Prostate gland (tissue), 2 donors: Measurements from ENCODE around the gene SLC35F2. TPM values are rescaled to one million over a fixed set of nuclear protein-coding genes. Genes with fewer than 3 reads are reported as not detected.
"Not testable (repeated sequence)": the region's sequence is repeated elsewhere in the genome, so short reads cannot be mapped to it uniquely, and the experiment has no call there.

Experiments used
- DNase-seq: peaks from one replicate; pipeline ENCODE4 v3.0.0-alpha.2; 2019; ENCODE audit warnings: low spot score
- H3K27ac ChIP-seq, 2 donors: fragments of 200-600 bp; sonication (generic); 2 replicates each; pipeline ENCODE4 v1.5.1; 2017 to 2019
- H3K27me3 ChIP-seq: fragments of 200-600 bp; sonication (generic); replicated peaks from 2 replicates; pipeline ENCODE4 v1.5.1; 2019; ENCODE audit not compliant: insufficient read depth
- H3K36me3 ChIP-seq, 2 donors: fragments of 200-600 bp; sonication (generic); 1 replicate in 1 of 2; 2 replicates in 1 of 2; pipeline versions ENCODE4 v1.5.1 to v1.8.1; 2017 to 2019
- H3K4me1 ChIP-seq: fragments of 200-600 bp; sonication (generic); replicated peaks from 2 replicates; pipeline ENCODE4 v1.5.1; 2019
- H3K4me3 ChIP-seq, 2 donors: fragments of 200-600 bp; sonication (generic); 2 replicates each; pipeline ENCODE4 v1.5.1; 2017 to 2019
- H3K9me3 ChIP-seq: fragments of 200-600 bp; sonication (generic); 2 replicates; pipeline ENCODE4 v1.5.1; 2017
- CTCF ChIP-seq, 4 experiments: fragments of 200-600 bp in 2 of 4; fragments of 450-650 bp in 2 of 4; sonication (generic) in 2 of 4; IDR thresholded peaks; 1 replicate in 3 of 4; 2 replicates in 1 of 4; pipeline ENCODE4 v1.5.1; 2016 to 2019; ENCODE audit warnings: antibody characterized with exemption in 4 of 4, mild to moderate bottlenecking in 2 of 4, moderate library complexity in 2 of 4
- POLR2A ChIP-seq: fragments of 450-650 bp; IDR thresholded peaks from one replicate; pipeline ENCODE4 v1.6.1; 2016; ENCODE audit warnings: antibody characterized with exemption, mild to moderate bottlenecking
- POLR2AphosphoS5 ChIP-seq: sonication (generic); formaldehyde crosslinking; IDR thresholded peaks from one replicate; pipeline ENCODE4 v1.6.1; 2017; ENCODE audit warnings: antibody characterized with exemption
- WGBS: methylation state at CpG from one replicate; pipeline ENCODE4 v1.1.5; 2018; 5-methylcytosine and 5-hydroxymethylcytosine counted together
- intact Hi-C: fragments of 100-400 bp; cut with DNase I; formaldehyde crosslinking; loops from one replicate; pipeline ENCODE4 v1.14.2; 2022
- total RNA-seq, 2 donors: library from RNA; depleted of rRNA; stranded (reverse); fragments of >200 nt; gene quantifications; one replicate each; pipeline ENCODE4 v1.1.0, GENCODE V29; 2016

The SLC35F2 gene
- total RNA-seq, 2 donors from 2014 or later = 21.6 to 41.9 TPM

DNA sequence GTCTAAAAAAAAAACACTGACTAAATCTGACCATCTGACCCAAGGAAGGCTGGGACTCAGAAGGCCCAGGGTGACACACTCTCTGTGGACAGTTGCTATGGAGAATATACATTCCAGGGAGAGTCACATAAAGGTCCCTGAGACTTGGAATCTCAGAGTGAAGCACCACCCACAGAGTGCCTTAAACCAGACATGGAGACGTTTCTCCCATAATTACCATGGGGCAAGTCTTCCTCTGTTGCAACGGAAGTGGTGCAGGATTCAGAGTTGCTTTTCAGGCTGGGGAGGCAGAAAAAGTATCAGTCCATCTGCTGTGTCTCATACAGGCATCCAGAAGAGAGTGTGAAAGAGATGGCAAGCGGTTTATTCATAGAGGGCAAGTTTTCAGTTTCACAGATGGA, 88.0 kb downstream of the SLC35F2 start:
- intact Hi-C loops = loop anchor here (5.0 kb wide), 1 partner anchor 193 kb away; no protein-coding TSS in a partner anchor
- no peaks in the 10 kb centered on the region for H3K36me3 ChIP-seq
- no peak for TF ChIP-seq POLR2A
- TF ChIP-seq CTCF (IDR thresholded peaks at IDR 0.05) = no peak
- no peak for TF ChIP-seq POLR2AphosphoS5
- WGBS = 32% methylated on average over 3 of the region's 3 CpGs
- no peak overlapping the region for H3K4me3 ChIP-seq
- no peak overlapping the region for H3K27ac ChIP-seq
- no peak for DNase-seq
- H3K4me1 ChIP-seq = no peaks in the 10 kb centered on the region
- H3K9me3 ChIP-seq = no peaks in the 10 kb centered on the region
- no peaks in the 10 kb centered on the region for H3K27me3 ChIP-seq

DNA sequence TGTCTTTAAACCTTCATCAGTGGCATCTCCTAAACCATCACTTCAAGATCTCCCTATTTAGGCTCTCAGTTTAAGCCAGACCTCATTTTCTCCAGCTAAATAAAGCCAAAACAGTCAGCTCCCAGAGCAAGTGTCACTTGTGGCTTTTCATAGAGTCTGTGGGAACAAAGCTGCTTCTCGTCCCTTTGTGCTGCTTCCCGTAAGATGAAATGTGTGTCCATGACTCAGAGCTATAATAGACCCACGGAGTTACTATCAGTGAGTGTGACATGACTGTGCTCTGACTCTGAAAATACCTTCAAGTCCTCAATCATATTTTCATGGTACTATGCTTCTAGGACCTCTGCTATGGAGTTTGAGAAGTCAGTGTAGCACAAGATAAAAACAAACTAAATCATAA, 89.4 kb downstream of the SLC35F2 start:
- intact Hi-C loops = no loop called here
- Histone ChIP-seq H3K9me3 (no peaks in the 10 kb centered on the region), H3K27ac (no peak overlapping the region), H3K27me3 (no peaks in the 10 kb centered on the region), H3K4me1 (no peaks in the 10 kb centered on the region), H3K36me3 (no peaks in the 10 kb centered on the region), H3K4me3 (no peak overlapping the region)
- TF ChIP-seq POLR2A (no peak), CTCF (IDR thresholded peaks at IDR 0.05) (no peak), POLR2AphosphoS5 (no peak)
- WGBS = 45% methylated on average over 3 of the region's 3 CpGs
- DNase-seq = no peak

- H3K27ac ChIP-seq, DNase-seq, intact Hi-C loops, H3K9me3 ChIP-seq, H3K27me3 ChIP-seq, H3K36me3 ChIP-seq, H3K4me3 ChIP-seq, H3K4me1 ChIP-seq: not testable (repeated sequence)
- WGBS = 92% methylated on average over 7 of the region's 7 CpGs
These were observed 99.8 kb downstream of the SLC35F2 start for GRCh38 chr11:107758719-107759355.

DNA sequence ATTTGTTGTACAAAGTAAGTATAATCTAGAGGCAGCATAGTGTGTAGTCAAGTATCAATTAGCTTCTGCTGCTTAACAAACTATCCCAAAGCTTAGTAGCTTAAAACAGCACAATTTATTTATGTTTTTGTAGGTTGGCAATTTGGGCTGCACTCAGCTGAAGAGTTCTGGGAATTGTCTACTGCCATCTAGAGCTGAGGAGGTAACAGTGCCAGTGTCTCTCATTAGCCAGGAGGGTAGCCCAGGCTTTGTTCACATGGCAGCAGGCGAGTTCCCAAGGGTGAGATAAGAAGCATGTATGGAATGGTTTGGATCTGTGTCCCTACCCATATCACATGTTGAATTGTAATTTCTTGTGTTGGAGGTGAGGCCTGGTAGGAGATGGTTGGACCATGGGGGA, 100.9 kb downstream of the SLC35F2 start:
- Histone ChIP-seq H3K36me3 (no peaks in the 10 kb centered on the region), H3K27ac (no peak overlapping the region), H3K4me1 (no peaks in the 10 kb centered on the region), H3K27me3 (no peaks in the 10 kb centered on the region), H3K9me3 (no peaks in the 10 kb centered on the region), H3K4me3 (no peak overlapping the region)
- DNase-seq = no peak
- TF ChIP-seq POLR2AphosphoS5 (no peak), POLR2A (no peak), CTCF (IDR thresholded peaks at IDR 0.05) (no peak)
- WGBS = 95% methylated on average over 1 of the region's 1 CpG
- intact Hi-C loops = no loop called here

DNA sequence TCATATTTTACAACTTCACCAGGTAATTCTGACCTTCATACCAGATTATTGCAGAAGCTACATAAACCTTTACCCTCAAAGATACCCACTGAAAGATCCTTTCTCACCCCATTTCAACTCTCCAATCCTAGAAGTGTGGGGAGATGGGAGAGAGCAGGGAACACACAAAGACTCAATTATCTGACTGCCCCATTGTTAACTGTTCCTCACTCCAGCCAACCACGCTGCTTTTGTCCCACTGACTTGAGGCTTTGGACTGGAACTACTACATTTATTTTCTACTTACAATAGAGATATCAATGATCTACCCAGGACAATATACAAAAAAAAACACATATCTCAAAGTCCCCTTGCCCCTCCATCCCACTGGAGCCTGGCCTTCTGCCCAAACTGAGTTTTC, 102.0 kb downstream of the SLC35F2 start:
- H3K36me3 ChIP-seq = no peaks in the 10 kb centered on the region
- H3K4me3 ChIP-seq = no peak overlapping the region
- H3K9me3 ChIP-seq = no peaks in the 10 kb centered on the region
- DNase-seq = no peak
- no peaks in the 10 kb centered on the region for H3K4me1 ChIP-seq
- WGBS = 69% methylated on average over 1 of the region's 1 CpG
- no peak overlapping the region for H3K27ac ChIP-seq
- intact Hi-C loops = no loop called here
- H3K27me3 ChIP-seq = no peaks in the 10 kb centered on the region
- no peak for TF ChIP-seq POLR2A
- no peak for TF ChIP-seq CTCF (IDR thresholded peaks at IDR 0.05)
- no peak for TF ChIP-seq POLR2AphosphoS5
